HG02870 (cell line): ENCODE measurements around the gene NR3C2.
"Not testable (repeated sequence)": the region's sequence is repeated elsewhere in the genome, so short reads cannot be mapped to it uniquely, and the experiment has no call there.

ENCODE experiments used
- ATAC-seq: cut with Tn5 transposase; IDR thresholded peaks from one replicate; pipeline ENCODE4 v1.9.1; 2021; ENCODE audit warnings: mild to moderate bottlenecking, moderate library complexity; ENCODE audit not compliant: unreplicated experiment

Gene NR3C2

DNA sequence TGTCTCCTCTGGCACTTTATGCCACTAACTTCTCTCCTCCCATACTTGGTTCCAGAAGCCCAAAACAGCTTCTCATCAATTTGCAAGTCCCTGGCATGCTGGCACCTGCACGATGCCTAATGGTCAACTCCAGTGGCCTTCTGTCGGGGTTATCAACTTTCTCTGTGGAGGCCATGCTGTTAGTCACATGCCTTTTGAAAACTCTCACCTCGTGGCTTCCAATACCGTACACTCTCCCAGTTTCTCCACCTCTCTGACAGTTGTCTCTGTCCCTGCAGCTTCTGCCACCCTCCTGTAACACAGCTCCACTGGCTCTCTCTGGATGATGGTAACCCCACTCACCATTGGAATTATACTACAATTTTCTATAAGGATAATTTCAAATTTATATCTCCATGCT is 324.0 kb downstream of the NR3C2 start:
- ATAC-seq: no peak

DNA sequence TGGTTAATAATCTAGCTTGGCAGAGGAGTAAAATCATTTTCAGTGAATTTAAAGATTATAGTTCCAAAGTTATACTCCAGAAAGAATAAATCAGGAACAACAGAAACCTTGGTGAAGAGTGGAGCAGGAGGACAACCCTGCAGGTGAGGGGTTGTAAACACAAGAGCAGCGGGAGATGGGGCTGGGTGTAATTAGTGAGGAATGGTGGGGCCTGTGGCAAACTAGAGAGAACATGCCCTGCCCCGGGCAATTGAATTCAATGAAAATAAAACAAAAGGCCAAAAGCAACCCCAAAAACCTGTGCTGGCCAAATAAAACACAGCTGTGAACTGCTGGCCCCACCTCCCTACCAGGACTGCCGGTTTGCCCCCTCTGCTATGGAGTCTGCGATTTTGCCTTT is 325.2 kb downstream of the NR3C2 start:
- ATAC-seq: no peak

DNA sequence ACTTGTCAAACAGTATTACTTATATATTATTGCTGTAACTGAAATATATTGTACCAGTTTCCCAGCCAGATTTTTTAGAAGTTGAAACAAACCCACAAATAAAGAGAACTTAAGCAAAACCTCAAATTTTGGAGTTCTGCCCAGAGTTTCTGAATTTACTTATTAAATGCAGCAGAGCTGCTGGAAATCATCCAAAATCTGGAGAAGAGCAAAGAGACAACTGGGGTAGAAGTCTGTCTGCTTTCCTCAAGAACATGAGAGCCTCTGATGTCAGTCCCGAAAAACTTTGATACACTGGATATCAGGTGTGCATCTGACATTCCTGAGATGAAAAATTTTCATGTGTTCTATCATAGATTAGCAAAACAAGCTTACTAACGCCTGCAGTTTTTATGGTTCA is 325.9 kb downstream of the NR3C2 start:
- no peak for ATAC-seq

DNA sequence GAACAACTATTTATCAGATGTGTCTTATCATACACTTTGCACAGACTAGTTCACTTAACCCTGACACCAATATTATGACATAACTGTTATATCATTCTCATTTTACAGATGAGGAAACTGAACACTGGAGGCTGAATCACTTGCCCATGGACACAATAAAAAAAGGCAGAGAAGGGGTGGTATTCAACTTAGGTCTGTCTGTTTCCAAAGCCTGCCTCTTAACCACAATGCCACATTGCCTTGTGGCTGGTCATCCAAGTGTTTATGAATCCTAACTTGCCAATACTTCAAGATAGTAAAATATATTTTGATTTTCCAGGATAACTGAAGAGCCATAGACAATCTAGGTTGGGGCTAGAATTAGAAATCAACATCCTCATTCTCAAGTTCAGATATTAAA is 327.8 kb downstream of the NR3C2 start:
- no peak for ATAC-seq

DNA sequence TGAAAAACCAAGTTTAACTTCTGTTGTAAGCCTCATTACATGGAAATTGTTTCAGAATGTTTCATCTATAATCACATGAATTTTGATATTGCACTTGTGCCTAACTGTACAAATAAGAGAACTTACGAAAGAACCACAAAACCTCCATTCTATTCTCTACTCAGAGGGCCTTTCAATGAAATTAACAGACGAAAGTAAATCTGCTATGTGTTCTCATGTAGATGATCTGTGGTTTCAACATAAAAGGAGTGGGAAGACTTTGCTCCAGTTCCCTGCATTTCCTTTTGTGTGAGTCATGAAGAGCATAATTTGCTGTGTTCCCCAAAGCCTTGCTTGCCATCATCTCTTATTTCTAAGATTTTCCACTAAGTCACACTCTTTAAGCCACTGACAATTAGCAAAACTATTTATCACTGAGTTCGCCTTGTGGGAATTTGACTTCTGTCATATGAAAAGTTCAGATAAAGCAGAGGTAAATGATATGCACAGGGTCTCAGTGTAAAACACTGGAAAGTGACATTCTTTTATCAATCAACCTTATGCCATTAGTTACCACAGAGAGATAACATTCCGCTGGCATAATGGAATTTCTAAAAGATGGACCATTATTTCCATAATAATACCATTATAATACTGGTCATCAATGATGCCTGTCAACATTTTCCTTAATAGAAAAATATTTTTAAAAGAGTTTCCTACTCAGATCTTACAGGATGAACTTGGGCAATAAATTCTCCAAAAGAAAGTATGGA is 329.8 kb downstream of the NR3C2 start:
- no peak for ATAC-seq

DNA sequence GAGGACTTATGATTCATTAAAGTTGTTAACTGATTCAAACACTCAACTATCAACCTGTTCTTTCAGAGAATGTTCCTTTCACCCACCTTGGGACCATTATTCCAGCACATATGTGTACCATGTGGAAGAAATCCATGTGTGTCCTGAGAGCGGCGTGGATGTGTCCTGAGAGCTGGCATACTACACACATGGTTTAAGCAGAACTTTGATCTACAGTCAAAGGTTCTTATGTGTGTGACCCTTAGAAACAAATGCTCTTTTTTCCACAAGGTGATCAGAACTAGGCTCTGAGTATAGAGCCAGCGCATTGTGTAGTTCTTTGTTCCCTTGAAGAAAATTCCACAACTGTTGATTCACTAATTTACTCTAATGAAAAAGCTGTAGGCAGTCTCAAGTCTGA is 332.0 kb downstream of the NR3C2 start:
- no peak for ATAC-seq

DNA sequence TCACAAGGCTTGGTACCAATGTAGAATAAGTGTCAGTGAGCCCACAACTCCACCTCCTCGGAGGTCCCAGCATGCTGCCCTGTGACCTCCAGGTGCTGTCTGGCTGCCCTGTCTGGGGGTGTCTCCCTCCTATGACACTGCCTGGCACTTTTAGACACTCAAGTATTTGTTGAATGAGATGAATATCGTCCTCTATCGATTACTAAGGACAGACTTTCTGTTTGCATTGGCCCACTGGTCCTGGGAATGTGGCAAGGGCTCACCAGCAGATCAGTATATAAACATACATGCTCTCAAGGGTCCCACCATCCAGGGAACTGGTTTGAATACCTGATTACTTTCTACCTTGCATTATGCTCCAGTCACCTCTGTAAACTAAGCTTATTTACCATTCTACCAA is 333.0 kb downstream of the NR3C2 start:
- no peak for ATAC-seq

DNA sequence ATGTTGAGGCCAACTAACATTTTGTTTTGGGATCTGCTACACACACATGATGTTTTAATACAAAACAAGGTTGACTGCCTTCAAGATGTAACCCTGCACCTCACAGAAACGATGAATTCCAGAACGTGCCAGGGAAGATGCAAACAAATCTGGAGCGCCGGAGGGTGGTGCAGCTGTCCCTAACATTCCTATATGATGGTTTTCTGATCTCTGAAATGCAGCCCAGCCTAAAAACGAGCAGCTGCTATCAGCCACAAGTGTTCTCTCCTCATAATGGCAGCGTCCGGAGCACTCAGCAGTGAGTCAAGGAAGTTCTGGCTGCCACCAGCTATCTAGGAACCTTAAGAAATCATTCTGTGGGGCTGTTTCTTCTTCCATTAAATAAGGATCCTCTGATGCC is 333.4 kb downstream of the NR3C2 start:
- ATAC-seq: no peak

DNA sequence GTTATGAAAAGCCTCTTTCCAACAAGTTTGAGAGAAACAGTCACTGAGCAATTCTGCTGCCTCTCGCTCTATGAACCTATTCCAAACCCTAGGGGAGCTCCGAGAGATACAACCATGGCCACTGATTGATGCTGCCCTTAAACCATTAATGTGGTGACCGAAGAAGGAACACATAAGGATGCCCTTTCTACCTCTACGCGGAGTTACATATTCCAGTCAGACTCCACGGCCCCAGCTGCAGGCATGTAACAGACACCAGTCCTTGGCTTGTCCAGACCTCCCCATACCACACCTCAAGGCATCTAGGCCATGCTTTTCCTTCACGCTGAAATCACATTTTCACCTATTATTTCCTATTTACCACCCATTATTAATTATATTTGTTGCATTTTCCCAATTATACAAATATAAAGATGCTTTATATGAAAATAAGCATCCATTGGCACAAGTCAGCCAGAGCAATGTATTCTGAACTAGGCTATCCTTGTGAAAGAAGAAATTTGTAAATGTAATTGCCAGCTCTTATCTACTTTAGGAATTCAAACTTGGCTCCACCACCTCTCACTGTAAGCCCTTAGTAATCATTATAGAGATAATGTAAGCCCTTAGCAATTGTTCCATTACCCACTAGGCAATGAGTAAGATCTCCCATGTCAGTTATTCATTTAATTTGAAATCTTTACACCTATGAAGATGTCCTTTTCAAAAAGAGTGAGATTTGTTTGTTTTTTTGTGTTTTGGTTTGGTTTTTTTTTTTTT is 338.4 kb downstream of the NR3C2 start:
- no peak for ATAC-seq

DNA sequence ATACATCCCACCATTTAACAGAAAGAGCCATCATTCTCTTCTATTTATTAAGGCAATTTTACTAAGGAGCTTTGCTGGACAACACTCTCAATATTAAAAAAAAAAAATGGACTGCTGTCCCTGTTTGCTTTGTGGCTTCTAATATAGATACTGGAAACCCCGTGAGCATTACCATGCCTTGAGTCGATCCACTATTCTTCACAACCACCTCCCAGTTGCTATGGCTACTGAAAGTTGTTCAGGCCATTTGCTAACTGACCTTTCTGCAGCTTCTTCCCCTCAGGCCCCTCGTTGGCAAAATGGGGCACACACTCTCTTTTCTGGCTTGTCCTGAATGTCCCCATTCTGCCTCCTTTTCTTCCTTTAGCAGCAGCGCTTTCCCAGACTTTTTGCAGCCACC is 340.4 kb downstream of the NR3C2 start:
- ATAC-seq: no peak

DNA sequence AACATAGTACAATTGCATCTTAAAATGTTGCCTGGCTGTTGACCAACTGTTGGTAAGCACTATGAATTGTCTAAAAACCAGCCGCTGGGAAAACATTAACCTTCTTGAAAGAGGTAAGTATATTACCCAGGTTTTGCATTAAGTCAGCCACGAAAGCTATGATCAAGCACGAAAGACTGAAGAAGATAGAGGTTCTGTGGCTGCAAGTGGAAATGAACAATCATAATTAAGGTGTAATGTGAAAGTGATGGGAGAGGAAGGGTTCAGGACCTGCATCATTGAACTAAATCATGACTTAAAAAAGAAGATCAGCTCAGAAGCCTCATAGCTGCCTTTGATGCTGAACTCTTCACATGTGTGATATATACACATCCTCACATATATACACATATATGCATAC is 341.0 kb downstream of the NR3C2 start:
- no peak for ATAC-seq

DNA sequence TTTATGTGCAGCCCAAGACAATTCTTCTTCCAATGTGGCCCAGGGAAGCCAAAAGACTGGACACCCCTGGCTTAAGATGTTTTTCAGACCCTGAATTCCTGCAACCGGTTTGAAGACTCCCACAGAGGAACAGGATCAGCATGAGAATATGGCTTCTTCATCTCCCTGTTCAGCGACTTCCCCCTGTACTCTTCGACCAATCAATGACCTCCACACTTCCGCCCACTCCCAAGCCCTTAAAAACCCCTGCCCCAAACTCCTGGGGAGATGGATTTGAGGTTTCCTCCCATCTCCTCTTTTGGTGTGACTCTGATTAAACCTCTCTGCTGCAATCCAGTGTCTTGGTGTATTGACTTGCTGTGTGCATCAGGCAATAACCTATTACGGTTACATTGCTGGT is 344.4 kb downstream of the NR3C2 start:
- no peak for ATAC-seq

DNA sequence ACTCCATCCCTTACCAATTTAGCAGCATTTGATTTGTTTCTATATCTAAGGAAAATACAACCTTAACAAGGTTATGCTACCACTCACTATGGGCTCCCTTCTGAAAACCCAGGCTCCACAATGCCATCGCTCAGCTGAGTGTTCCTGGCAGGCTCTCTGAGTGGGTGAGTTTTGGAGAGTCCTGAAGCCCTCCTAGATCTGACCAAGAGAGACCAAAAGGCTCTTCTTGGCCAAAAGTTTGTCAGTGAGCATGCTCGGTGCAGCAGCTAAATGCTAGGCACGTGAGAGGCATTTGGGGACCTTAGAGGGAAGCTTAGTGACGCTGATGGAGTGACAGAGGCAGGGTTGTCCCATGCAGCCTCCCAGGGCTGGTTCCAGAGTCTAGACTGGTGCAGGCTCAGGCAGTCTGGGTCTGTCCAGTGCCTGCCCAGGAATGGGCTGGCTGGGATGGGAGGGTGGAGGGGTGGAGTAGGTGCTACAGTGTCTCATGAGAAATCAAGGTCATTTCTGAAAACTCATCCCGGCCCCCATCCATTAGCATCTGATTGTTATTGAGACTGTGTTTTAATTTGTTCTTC is 346.8 kb downstream of the NR3C2 start:
- ATAC-seq: no peak

DNA sequence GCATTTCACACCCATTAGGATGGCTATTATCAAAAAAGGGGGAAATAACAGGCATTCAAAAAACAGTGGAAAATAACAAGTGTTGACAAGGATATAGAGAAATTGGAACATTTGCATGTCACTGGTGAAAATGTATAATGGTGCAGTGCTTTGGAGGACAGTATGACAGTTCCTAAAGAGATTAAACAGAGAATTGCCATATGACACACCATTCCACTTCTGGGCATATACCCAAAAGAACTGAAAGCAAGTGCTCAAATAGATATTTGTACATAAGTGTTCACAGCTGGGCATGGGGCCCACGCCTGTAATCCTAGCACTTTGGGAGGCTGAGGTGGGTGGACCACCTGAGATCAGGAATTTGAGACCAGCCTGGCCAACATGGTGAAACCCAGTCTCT is 348.1 kb downstream of the NR3C2 start:
- no peak for ATAC-seq

DNA sequence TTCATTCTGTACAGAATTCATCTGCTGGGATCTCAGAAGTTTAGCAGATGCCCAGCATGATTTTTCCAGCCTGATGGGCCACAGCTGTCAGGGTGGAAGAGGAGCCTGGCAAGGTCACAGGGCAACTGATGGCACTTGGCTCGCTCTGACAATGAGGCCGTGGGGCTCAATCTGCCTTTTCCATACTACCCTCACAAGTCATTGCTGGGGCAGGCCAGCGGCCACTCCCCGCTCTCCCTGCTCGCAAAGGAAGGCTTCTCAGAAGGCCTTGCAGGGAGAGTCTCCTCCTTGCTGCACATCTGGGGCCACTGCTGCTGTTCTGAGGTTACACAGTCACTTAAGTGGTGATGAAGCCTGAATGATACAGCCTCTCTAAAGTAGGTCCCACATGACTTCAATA is 349.1 kb downstream of the NR3C2 start:
- no peak for ATAC-seq

DNA sequence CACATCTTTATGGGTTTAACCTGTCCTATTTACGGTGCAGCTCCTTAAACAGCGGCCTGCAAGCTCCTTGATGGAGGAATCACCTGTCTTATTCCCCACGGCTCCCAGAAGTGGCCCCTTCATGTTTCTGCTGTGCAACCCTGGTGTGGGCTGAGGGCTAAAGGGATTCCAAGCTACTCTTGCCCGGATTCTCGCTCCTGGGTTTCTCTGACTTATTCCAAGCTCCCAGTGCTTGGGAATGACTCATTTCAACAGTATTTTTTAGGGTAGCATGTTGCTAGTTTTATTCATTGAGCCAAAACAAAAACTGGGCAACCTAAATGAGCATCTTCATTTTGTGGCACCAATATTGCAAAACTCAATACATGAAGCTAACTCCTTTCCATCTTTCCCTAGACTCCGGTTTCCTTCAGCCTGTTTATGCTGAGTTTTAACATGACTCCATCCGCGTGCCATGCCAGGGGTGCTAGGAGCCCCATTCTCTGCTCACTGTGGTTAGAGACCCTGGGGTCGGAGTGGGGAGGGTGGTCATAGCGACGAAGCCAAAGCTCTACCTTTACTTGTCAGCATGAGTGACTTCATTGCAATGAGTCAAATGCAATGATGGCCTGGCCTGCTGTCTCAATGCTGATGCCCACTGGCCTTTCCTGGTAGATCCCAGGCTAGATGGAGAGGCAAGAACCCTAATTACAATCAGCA is 349.7 kb downstream of the NR3C2 start:
- ATAC-seq: no peak

DNA sequence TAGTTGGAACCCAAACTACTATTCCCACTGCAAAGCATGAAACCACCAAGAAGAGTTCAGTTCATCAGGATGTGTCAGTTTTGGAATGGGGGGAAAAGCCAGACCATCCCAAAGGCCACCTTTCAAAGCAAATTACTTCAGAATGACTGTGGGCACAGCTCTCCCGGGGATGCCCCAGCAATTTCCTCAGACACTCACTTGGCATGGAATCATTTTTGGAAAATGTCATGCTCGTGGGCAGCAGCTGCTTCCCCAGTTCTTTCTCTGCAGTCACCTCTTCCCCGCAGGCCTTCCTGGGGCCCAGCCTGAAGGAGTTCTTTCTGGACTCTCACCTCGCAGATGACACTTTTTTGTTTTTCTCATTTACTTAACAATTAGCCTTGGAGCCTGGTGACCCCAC is 350.3 kb downstream of the NR3C2 start:
- ATAC-seq: no peak

DNA sequence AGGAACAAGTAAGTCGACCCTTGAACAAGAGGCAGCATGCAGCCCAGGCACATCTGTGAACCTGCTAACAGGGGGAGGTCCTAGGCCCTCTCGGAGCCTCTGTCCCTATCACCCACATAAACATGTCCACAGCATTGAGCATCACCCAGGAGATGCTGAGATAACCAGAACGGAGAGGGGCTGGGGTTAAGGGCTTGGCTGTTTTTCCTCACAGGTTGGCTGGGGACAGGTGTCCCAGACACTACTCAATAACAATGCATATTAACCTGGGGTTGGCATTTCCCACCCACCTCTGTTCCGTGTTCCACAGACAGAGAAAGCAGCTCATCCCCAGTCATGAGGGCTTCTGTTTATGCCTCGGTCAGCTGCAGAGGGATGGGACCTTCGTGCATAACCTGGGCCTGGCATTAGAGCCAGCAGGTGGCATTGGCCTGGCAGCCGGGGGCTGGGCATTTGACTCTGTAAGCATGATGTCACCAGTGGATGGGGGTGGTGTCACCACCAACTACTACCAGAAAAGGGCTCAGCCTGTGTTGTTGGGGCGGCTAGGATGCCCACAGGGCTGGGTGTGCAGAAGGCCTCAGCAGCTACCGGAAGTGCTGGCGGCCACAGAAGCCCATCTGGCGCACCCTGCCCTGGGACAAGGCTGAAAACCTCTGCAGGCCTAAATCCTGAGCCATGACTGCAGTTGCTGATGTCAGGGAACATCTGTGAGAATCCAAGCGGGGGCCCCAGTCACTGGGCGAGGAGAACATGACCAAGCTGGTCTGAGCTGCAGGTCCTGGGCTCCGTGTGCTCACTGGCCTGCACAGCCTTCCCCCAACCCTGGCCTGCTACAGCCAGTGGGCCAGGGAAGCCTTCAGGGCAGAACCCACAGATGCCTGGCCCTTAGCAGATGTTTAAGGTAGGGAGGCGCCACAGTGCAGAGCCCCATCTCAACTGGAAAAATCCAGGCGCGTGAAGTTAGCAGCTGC is 351.4 kb downstream of the NR3C2 start:
- ATAC-seq: no peak

DNA sequence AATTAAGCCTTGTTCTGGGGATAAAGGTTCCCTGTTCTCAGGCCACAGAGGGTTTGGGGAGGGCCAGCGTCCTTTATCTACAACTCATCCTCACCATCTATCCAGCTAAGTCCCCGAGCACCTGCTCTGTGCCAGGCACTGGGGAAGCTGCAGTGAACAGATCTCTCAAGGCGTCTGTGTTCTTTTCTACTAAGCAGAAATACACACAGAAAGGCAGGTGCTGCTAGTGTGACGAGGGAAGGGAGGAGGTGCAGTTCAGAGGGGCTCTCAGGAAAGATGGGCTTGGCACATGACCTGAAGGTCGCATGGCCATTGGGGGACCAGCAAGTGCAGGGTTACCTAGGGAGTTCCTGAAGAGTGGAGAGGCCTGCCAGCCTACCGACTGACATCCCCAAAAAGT is 352.2 kb downstream of the NR3C2 start:
- no peak for ATAC-seq

DNA sequence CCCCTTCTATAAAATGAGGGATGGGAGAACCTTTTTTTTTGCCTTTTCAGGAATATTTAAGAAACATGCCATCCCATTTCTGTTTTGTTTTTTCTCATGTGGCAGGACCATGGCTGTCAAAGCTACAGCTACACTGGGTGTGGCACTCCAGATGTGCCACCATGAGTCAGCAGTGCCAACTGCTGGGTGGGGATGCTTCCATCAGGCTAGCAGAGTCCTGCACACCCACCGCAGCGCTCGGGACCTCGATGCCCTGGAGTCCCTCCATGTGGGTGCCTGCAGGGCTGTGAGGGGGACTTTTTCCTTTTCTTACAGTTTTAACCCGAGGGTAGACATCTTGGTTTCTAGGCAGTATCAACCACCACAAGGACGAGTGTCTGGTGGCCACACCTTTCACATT is 352.6 kb downstream of the NR3C2 start:
- ATAC-seq: no peak

DNA sequence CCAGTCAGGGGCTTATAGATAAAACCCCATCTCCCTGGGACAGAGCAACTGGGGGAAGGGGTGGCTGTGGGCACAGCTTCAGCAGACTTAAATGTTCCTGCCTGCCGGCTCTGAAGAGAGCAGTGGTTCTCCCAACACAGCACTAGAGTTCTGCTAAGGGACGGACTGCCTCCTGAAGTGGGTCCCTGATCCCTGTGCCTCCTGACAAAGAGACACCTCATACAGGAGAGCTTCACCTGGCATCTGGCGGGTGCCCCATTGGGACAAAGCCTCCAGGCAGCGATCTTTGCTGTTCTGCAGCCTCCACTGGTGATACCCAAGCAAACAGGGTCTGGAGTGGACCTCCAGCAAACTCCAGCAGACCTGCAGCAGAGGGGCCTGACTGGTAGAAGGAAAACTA is 359.1 kb downstream of the NR3C2 start:
- ATAC-seq: not testable (repeated sequence)
